Measurements from ENCODE around the gene ZNF792.
"Not testable (repeated sequence)": the region's sequence is repeated elsewhere in the genome, so short reads cannot be mapped to it uniquely, and the experiment has no call there.

ZNF792 gene

DNA sequence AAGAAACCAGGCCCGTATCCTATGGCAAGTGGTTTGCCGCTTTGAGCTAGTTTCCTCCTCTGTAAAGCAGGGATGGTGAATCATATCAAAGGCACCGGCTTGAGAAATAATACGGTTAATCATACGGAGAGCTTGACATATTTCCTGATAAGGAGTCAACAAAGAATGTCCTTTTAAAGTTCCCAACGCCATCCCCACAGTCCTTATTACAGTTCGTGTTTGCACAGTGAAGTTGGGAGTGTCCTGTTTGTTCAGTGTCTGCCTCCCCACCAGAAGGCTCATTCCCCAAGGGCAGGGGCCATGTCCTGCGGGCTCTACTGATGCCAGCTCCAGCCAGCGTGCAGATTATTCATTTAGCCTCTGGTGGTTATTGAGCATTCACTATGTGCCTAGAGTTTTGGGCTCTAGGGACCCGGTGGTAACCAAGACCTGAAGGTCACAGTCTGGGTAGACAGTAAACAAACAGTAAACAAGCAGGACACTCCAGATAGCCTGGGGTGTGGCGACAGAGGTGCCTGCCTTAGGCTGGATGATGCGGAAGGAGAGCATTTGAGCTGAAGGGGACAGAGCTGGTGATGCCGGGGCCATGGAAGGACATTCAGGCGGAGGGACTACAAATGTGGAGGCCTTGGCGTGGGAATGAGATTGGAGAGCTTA, 42.4 kb upstream of the ZNF792 start:
- peak overlapping the region in 1 of 2 donors; percentile 26 for H3K4me3 ChIP-seq (ENCODE audit: low read length in 2 of 2)
- peak overlapping the region; percentile 30 to 34 for H3K9ac ChIP-seq (ENCODE audit: low read depth in 1 of 2, low read length in 2 of 2)

DNA sequence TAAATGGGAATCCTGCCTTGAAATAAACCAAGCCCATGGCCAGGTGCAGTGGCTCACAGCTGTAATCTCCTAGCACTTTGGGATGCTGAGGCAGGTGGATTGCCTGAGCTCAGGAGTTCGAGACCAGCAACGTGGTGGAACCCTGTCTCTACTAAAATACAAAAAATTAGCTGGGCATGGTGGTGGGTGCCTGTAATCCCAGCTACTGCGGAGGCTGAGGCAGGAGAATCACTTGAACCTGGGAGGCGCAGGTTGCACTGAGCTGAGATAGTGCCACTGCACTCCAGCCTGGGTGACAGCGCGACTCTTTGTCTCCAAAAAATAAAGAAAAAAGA, 41.9 kb upstream of the ZNF792 start:
- H3K4me1 ChIP-seq (ENCODE audit: control insufficient read depth in 2 of 2, insufficient read depth in 2 of 2, low read length in 2 of 2): peaks cover 41 to 58% of the 10 kb centered on the region in 2 donors
- not testable (repeated sequence) for H3K27me3 ChIP-seq (ENCODE audit: control insufficient read depth in 2 of 2, insufficient read depth in 2 of 2, low read length in 2 of 2); H3K9me3 ChIP-seq (ENCODE audit: control insufficient read depth in 2 of 2, low read length in 2 of 2)
- H3K9ac ChIP-seq (ENCODE audit: low read depth in 1 of 2, low read length in 2 of 2): peak overlapping the region in 1 of 2 donors; percentile 26
- H3K4me3 ChIP-seq (ENCODE audit: low read length in 2 of 2): peak overlapping the region in 1 of 2 donors; percentile 22
- H3K36me3 ChIP-seq (ENCODE audit: control insufficient read depth in 2 of 2, insufficient read depth in 2 of 2, low read length in 2 of 2): peaks cover 8 to 23% of the 10 kb centered on the region in 2 donors
- H3K27ac ChIP-seq (ENCODE audit: low read depth in 2 of 2, low read length in 2 of 2): peak overlapping the region; percentile 73 to 82

More for the DNA sequence above, 42.4 kb upstream of the ZNF792 start:
- peak overlapping the region; percentile 73 to 82 for H3K27ac ChIP-seq (ENCODE audit: low read depth in 2 of 2, low read length in 2 of 2)
- H3K27me3 ChIP-seq (ENCODE audit: control insufficient read depth in 2 of 2, insufficient read depth in 2 of 2, low read length in 2 of 2): no peaks in the 10 kb centered on the region
- H3K36me3 ChIP-seq (ENCODE audit: control insufficient read depth in 2 of 2, insufficient read depth in 2 of 2, low read length in 2 of 2): peaks cover 8 to 25% of the 10 kb centered on the region in 2 donors
- H3K4me1 ChIP-seq (ENCODE audit: control insufficient read depth in 2 of 2, insufficient read depth in 2 of 2, low read length in 2 of 2): peaks cover 41 to 53% of the 10 kb centered on the region in 2 donors
- H3K9me3 ChIP-seq (ENCODE audit: control insufficient read depth in 2 of 2, low read length in 2 of 2): no peaks in the 10 kb centered on the region

DNA sequence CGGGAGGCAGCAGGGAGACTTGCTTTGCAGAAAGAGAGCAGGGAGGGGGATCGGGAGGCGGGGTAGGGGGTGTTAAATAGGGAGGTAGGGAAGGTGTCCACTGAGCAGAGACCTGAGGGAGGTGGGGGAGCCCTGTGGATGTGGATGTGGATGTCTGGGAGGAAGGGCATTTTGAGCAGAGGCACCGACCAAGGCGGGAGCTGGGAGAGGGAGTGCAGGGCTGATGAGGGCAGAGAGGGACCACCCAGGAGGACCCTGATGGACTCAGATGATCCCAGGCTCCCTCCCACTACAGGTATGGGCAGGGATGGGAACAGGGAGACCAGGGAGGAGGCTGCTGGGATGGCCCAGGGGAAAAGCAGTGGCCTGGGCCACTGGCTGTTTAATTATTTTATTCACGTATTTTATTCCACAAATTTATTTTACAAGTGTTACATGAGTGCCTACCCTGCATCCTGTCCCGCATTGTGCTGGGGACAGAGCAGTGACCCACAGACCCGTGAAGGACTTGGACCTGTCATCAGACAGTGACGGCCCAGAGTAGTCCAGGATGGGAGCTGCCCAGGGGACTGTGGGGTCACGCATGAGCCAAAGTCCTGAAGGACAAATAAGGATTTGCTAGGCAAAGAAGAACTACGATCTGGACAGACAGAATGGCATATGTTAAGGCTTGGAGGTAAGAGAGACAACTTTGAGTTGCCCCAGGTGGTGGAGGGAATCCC, 41.4 kb upstream of the ZNF792 start:
- H3K27ac ChIP-seq (ENCODE audit: low read depth in 2 of 2, low read length in 2 of 2): peak overlapping the region; percentile 73 to 82
- peak overlapping the region in 1 of 2 donors; percentile 26 for H3K9ac ChIP-seq (ENCODE audit: low read depth in 1 of 2, low read length in 2 of 2)
- peaks cover 8 to 19% of the 10 kb centered on the region in 2 donors for H3K36me3 ChIP-seq (ENCODE audit: control insufficient read depth in 2 of 2, insufficient read depth in 2 of 2, low read length in 2 of 2)
- H3K9me3 ChIP-seq (ENCODE audit: control insufficient read depth in 2 of 2, low read length in 2 of 2): no peaks in the 10 kb centered on the region
- peaks cover 41 to 59% of the 10 kb centered on the region in 2 donors for H3K4me1 ChIP-seq (ENCODE audit: control insufficient read depth in 2 of 2, insufficient read depth in 2 of 2, low read length in 2 of 2)
- peak overlapping the region in 1 of 2 donors; percentile 22 for H3K4me3 ChIP-seq (ENCODE audit: low read length in 2 of 2)
- no peaks in the 10 kb centered on the region for H3K27me3 ChIP-seq (ENCODE audit: control insufficient read depth in 2 of 2, insufficient read depth in 2 of 2, low read length in 2 of 2)

DNA sequence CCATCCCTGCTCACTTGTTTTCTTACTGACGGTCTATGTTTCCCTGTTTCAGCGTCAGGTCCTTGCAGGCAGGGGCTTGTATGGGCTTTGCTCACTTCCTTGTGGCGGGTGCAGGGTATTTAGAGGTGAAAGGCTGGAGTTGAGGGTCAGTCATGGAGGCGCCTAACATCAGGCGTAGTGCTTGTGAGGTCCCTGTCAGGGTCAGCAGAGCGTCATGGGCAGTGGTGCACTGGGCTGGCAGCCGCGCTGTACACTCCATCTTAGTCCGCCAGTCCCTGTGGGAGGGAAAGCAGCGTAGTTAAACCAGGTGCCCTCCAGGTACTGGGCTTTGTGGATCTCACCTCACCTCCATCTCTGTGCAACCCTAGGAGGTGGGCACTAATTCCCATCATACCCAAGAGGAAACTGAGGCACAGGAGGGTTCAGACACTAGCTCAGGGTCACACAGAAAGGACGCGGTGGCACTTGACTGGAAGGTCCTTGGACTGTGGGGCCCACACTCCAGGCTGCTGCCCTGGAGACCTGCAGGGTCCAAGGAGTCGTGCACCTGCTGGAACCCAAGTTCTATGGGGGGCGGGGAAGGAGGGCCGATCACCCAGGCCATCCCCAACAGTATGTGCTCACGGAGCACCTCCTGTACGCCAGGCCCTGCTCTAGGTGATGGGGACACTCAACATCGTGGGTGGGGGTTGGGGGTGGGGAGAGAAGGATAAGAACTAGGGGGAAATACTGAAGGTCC, 40.7 kb upstream of the ZNF792 start:
- Histone ChIP-seq H3K27ac (ENCODE audit: low read depth in 2 of 2, low read length in 2 of 2) (peak overlapping the region; percentile 32 to 84), H3K36me3 (ENCODE audit: control insufficient read depth in 2 of 2, insufficient read depth in 2 of 2, low read length in 2 of 2) (peaks cover 4 to 12% of the 10 kb centered on the region in 2 donors), H3K9ac (ENCODE audit: low read depth in 1 of 2, low read length in 2 of 2) (peak overlapping the region in 1 of 2 donors; percentile 66)

DNA sequence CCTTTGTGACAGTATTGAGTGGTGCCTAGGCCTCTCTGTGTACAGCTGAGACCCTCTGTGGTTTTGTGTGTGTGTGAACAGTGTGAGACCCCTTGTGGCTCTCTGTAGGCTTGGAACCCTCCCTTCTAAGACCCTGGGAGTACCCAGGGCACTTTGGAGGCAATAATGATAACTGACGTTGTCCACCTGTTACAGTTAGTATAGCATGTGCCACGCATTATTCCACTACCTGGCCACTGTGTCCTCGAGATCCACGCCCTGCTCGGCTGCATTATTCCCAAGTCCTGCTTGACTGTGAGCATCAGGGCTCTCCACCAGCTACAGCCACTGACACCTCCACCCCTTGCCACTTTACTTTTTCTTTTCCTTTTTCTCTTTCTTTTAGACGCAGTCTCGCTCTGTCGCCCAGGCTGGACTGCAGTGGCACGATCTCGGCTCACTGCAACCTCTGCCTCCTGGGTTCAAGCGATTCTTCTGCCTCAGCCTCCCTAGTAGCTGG, 38.1 kb upstream of the ZNF792 start:
- no peaks in the 10 kb centered on the region for H3K27me3 ChIP-seq (ENCODE audit: control insufficient read depth in 2 of 2, insufficient read depth in 2 of 2, low read length in 2 of 2)
- peaks cover 54 to 72% of the 10 kb centered on the region in 2 donors for H3K4me1 ChIP-seq (ENCODE audit: control insufficient read depth in 2 of 2, insufficient read depth in 2 of 2, low read length in 2 of 2)
- peaks cover 0 to 11% of the 10 kb centered on the region in 2 donors for H3K36me3 ChIP-seq (ENCODE audit: control insufficient read depth in 2 of 2, insufficient read depth in 2 of 2, low read length in 2 of 2)
- no peaks in the 10 kb centered on the region for H3K9me3 ChIP-seq (ENCODE audit: control insufficient read depth in 2 of 2, low read length in 2 of 2)
- H3K9ac ChIP-seq (ENCODE audit: low read depth in 1 of 2, low read length in 2 of 2): peak overlapping the region in 1 of 2 donors; percentile 77
- H3K27ac ChIP-seq (ENCODE audit: low read depth in 2 of 2, low read length in 2 of 2): peak overlapping the region; percentile 84 to 97
- H3K4me3 ChIP-seq (ENCODE audit: low read length in 2 of 2): peak overlapping the region in 1 of 2 donors; percentile 8

More for the DNA sequence above, 40.7 kb upstream of the ZNF792 start:
- Histone ChIP-seq H3K4me1 (ENCODE audit: control insufficient read depth in 2 of 2, insufficient read depth in 2 of 2, low read length in 2 of 2) (peaks cover 44 to 61% of the 10 kb centered on the region in 2 donors), H3K27me3 (ENCODE audit: control insufficient read depth in 2 of 2, insufficient read depth in 2 of 2, low read length in 2 of 2) (no peaks in the 10 kb centered on the region), H3K9me3 (ENCODE audit: control insufficient read depth in 2 of 2, low read length in 2 of 2) (no peaks in the 10 kb centered on the region), H3K4me3 (ENCODE audit: low read length in 2 of 2) (peak overlapping the region in 1 of 2 donors; percentile 20)

DNA sequence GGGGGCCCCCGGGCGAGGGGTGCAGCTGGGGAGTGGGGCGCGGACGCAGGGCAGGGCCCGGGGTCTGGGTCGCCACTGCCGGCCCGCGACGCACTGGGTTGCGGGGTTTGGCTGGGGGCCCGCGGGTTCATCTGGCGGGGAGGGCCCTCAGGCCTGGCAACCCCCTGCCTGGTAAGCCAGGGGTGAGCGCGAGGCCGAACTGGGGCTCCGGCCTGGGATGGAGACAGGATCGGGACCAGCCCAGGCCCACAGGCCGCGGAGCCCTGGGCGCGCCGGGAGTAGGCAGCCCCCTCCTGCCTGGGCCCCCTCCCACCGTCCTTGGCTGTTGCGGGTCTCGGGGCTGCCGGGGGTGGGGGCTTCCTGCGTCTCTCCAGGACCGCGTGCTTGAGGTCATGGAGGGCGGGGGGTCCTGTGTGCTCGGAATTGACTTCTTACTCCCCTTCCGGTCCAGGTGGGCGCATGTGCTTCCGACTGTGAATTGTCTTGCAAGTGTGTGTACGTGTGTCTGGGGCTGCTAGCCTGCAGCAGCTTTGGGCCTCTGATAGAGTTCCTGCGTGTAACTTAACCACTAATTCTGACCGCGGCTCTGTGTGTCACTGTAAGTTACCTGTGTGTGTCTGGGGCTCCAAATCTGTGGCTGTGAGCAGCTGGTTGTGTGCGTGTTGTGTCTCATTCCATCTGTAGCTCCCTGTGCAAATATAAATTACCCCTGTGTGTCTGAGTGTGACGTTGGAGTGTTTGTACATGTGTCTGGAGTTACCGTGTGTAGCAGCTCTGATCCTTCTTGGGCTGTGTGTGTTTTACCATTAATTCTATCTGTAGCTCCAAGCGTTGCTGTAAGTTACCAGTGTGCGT, 36.8 kb upstream of the ZNF792 start:
- no peaks in the 10 kb centered on the region for H3K27me3 ChIP-seq (ENCODE audit: control insufficient read depth in 2 of 2, insufficient read depth in 2 of 2, low read length in 2 of 2)
- peak overlapping the region; percentile 94 to 97 for H3K27ac ChIP-seq (ENCODE audit: low read depth in 2 of 2, low read length in 2 of 2)
- H3K4me3 ChIP-seq (ENCODE audit: low read length in 2 of 2): peak overlapping the region; percentile 72 to 82
- H3K9me3 ChIP-seq (ENCODE audit: control insufficient read depth in 2 of 2, low read length in 2 of 2): no peaks in the 10 kb centered on the region
- peaks cover 0 to 6% of the 10 kb centered on the region in 2 donors for H3K36me3 ChIP-seq (ENCODE audit: control insufficient read depth in 2 of 2, insufficient read depth in 2 of 2, low read length in 2 of 2)
- peak overlapping the region; percentile 77 to 83 for H3K9ac ChIP-seq (ENCODE audit: low read depth in 1 of 2, low read length in 2 of 2)
- peaks cover 49 to 62% of the 10 kb centered on the region in 2 donors for H3K4me1 ChIP-seq (ENCODE audit: control insufficient read depth in 2 of 2, insufficient read depth in 2 of 2, low read length in 2 of 2)

DNA sequence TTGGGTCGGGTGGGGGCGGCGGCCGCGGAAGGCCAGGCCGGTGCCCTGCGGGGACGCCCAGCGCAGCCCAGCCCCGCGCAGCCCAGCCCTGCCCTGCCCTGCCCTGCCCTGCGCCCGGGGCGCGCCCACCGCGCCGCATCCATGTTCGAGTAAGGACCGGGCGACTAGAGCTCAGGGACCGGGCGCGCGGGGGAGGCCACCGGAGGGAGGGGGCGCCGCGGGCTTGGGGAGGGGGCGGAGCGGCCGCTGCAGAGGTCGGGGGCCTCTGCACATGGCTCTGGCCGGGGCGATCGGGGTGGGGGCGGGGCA, 36.3 kb upstream of the ZNF792 start:
- H3K9ac ChIP-seq (ENCODE audit: low read depth in 1 of 2, low read length in 2 of 2): peak overlapping the region in 1 of 2 donors; percentile 77
- H3K27me3 ChIP-seq (ENCODE audit: control insufficient read depth in 2 of 2, insufficient read depth in 2 of 2, low read length in 2 of 2): no peaks in the 10 kb centered on the region
- H3K36me3 ChIP-seq (ENCODE audit: control insufficient read depth in 2 of 2, insufficient read depth in 2 of 2, low read length in 2 of 2): peaks cover 0 to 3% of the 10 kb centered on the region in 2 donors
- H3K4me1 ChIP-seq (ENCODE audit: control insufficient read depth in 2 of 2, insufficient read depth in 2 of 2, low read length in 2 of 2): peaks cover 47 to 62% of the 10 kb centered on the region in 2 donors
- peak overlapping the region in 1 of 2 donors; percentile 72 for H3K4me3 ChIP-seq (ENCODE audit: low read length in 2 of 2)
- peak overlapping the region; percentile 94 to 97 for H3K27ac ChIP-seq (ENCODE audit: low read depth in 2 of 2, low read length in 2 of 2)
- H3K9me3 ChIP-seq (ENCODE audit: control insufficient read depth in 2 of 2, low read length in 2 of 2): no peaks in the 10 kb centered on the region

DNA sequence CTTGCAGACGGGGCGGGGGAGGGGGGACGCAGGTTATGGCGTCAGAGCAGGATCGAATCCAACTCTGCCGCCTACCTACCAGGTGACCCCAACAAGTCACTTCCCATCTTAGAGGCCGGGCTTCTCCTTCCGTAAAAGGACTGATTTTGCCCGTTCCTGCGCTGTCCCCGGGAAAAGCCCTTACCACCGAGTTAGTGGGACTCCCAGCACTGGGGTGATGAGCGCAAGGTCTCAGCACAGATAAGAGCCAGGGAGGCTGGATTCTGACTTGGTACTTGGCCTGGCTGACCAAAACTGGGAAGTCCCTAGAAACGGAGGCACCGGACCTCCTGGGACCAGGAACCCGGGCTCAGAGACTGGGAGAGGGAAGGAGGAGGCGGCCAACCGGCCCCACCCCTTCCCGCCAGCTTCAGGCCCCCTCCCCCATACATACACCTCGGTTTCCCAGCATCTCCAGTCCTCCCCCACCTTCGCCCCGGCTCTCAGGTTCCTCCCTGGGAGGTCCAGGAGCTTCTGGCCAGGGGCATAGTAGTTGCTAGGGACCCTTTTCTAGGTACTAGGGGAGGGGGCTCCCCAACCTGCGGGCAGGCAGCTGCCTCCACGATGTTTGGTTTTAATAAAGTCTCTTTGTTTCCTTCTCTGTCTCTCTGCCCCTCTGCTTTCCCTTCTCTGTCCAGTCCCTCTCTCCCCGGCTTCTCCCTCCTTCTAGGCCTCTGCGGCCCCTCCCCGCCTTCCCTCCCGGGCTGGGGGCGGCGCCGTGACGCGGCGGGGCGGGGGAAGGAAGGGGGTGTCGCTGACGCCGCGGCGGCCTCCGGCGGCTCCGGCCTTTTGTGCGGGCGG, 35.7 kb upstream of the ZNF792 start, which contains the start of gene GRAMD1A:
GRAMD1A (plus strand) TSS at position 826 of the 840 bp plus-strand sequence. CDS start 156 bp downstream, outside the sequence.
- Histone ChIP-seq H3K9me3 (ENCODE audit: control insufficient read depth in 2 of 2, low read length in 2 of 2) (no peaks in the 10 kb centered on the region), H3K27me3 (ENCODE audit: control insufficient read depth in 2 of 2, insufficient read depth in 2 of 2, low read length in 2 of 2) (no peaks in the 10 kb centered on the region), H3K9ac (ENCODE audit: low read depth in 1 of 2, low read length in 2 of 2) (peak within 1 kb of the TSS; percentile 81 to 85), H3K27ac (ENCODE audit: low read depth in 2 of 2, low read length in 2 of 2) (peak within 1 kb of the TSS; percentile 94 to 97), H3K4me3 (ENCODE audit: low read length in 2 of 2) (peak within 1 kb of the TSS; percentile 72 to 82), H3K36me3 (ENCODE audit: control insufficient read depth in 2 of 2, insufficient read depth in 2 of 2, low read length in 2 of 2) (peaks cover 0 to 3% of the 10 kb centered on the region in 2 donors), H3K4me1 (ENCODE audit: control insufficient read depth in 2 of 2, insufficient read depth in 2 of 2, low read length in 2 of 2) (peaks cover 50 to 63% of the 10 kb centered on the region in 2 donors)
